ENCODE results near the gene YIF1A. TPM values are rescaled to one million over a fixed set of nuclear protein-coding genes. Genes with fewer than 3 reads are reported as not detected.

YIF1A gene
- total and polyA plus RNA-seq, 2 of the 4 experiments (the other 2 are of a cell fraction): 128 to 207 TPM

DNA sequence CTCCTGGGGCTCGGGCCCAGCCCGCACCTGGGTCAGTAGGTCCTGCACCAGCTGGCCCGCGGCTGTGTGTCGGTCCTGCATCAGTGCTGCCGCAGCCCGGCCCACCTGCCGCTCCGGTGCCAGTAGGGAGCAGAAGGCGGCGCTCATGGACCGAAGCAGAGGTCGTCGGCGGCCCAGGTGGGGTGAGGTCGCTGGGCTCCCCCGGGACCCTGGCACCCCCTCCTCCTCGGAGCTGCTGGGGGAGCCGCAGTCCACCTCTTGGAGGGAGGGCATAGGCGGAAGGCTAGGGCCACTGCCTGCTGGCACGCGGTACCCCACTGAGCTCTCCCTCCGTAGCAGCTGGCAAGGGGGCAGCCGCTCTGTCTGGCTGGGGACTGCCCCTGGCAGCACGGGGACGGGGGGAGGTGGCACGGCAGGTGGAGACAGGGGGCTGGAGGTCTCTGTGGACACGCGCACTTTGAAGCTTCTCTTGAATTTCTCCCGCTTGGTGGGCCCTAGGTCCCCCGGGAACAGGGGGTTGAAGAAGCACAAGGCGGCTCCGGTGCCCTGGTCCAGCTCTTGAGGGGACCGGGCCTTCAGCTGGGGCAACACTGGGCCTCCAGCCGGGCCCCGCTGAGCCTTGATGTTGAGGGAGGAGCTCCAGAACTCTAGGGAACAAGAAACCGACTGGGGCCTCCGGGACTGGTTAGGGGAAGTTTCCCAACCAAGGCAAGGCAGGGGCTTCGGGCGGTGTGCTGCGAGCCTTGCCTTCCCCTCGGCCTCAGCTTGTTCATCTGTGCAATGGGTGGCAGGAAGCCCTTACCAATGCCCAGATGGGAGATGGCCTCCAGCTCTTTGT is 45.9 kb upstream of the YIF1A start:
- Histone ChIP-seq H4K8ac (ENCODE audit: low read depth in 2 of 2, low read length in 2 of 2) (peak overlapping the region; percentile 63 to 79; a peak in 3 of 4 replicates), H2AK9ac (replicated peaks; ENCODE audit: low read depth, low read length, poor library complexity) (peak overlapping the region; percentile 99), H2BK5ac (ENCODE audit: low read depth, low read length, poor library complexity, severe bottlenecking) (peak overlapping the region; percentile 97), H3K18ac (ENCODE audit: low read depth, low read length) (peak overlapping the region; percentile 67), H3K14ac (replicated peaks; ENCODE audit: low read depth, low read length) (peak overlapping the region; percentile 95), H3K79me1 (ENCODE audit: low read depth in 1 of 2, low read length in 2 of 2) (peaks cover 5 to 45% of the 10 kb centered on the region in 2 experiments; a peak in 3 of 4 replicates), H3K56ac (ENCODE audit: extremely low read depth, insufficient read depth, low read length) (peak overlapping the region; percentile 16; the same call in 1 of the 2 replicates), H3K4ac (ENCODE audit: low read depth, low read length) (peak overlapping the region; percentile 97), H2AFZ (replicated peaks; ENCODE audit: low read length, poor library complexity) (peak overlapping the region; percentile 83), H3K9me3 (ENCODE audit: control insufficient read depth, insufficient read depth, low read length) (no peaks in the 10 kb centered on the region), H4K5ac (ENCODE audit: low read depth, low read length) (peak overlapping the region; percentile 69; the same call in 1 of the 2 replicates), H3K4me1 (ENCODE audit: control insufficient read depth, insufficient read depth, low read length) (peaks cover 23% of the 10 kb centered on the region), H3K9ac (ENCODE audit: low read depth, low read length) (peak overlapping the region; percentile 72), H4K91ac (ENCODE audit: insufficient read depth, low read depth, low read length) (peak overlapping the region; percentile 90), H3K27me3 (ENCODE audit: control insufficient read depth, insufficient read depth, low read length) (no peaks in the 10 kb centered on the region), H3K27ac (ENCODE audit: insufficient read depth, low read length) (peak overlapping the region; percentile 89), H2BK20ac (ENCODE audit: low read depth, low read length) (peak overlapping the region; percentile 38; the same call in 1 of the 2 replicates), H3K4me3 (ENCODE audit: insufficient read depth, low read depth, low read length) (peak overlapping the region; percentile 60), H2BK15ac (ENCODE audit: low read depth, low read length) (peak overlapping the region; percentile 54; the same call in 1 of the 3 replicates), H3K23ac (ENCODE audit: low read depth, low read length) (peak overlapping the region; percentile 97), H3K36me3 (ENCODE audit: control insufficient read depth, insufficient read depth, low read length) (peaks cover 27% of the 10 kb centered on the region), H2AK5ac (ENCODE audit: low read depth, low read length) (peak overlapping the region; percentile 90), H3K9me1 (ENCODE audit: insufficient read depth, low read length) (no peaks in the 10 kb centered on the region), H4K20me1 (ENCODE audit: insufficient read depth, low read length) (peaks cover 21% of the 10 kb centered on the region), H2BK120ac (ENCODE audit: low read depth, low read length) (peak overlapping the region; percentile 91), H3K4me2 (ENCODE audit: low read depth, low read length) (peak overlapping the region; percentile 92)
- ChIA-PET CTCF (interaction anchor here (0.5 to 2.1 kb wide), 4 partner anchors 23 to 56 kb away, joined by 3 to 17 read pairs (median 3); no protein-coding TSS in a partner anchor), POLR2A (ENCODE audit: unreplicated experiment) (interaction anchor here (1.7 to 2.2 kb wide), 3 partner anchors 8 to 22 kb away, joined by 5 to 23 read pairs (median 5); no protein-coding TSS in a partner anchor)
- dilution Hi-C loops (cut with HindIII; ENCODE audit: low sequenced_read_pairs, unreplicated experiment): no loop called here
- in situ Hi-C loops (cut with MboI; ENCODE audit: low sequenced_read_pairs): no loop called here
- intact Hi-C loops (cut with micrococcal nuclease): no loop called here
- 76% methylated on average over 33 of the region's 42 CpGs; no CpG with 5 or more reads in 1 of the 2 experiments for WGBS, 2 experiments (ENCODE audit: extremely low coverage in 2 of 2, insufficient read length in 1 of 2)
- no peak for ATAC-seq (ENCODE audit: low read depth)
- TSS peak; percentile 48 for BruUV-seq (replicated peaks)
- no peak for DNase-seq
- 0 out of 2 replicates have a peak, but pooled peaks have one; percentile 6 for TF ChIP-seq POLR2A (IDR thresholded peaks at IDR 0.05; ENCODE audit: low read depth, low read length)
- TF ChIP-seq, protein P1, sequence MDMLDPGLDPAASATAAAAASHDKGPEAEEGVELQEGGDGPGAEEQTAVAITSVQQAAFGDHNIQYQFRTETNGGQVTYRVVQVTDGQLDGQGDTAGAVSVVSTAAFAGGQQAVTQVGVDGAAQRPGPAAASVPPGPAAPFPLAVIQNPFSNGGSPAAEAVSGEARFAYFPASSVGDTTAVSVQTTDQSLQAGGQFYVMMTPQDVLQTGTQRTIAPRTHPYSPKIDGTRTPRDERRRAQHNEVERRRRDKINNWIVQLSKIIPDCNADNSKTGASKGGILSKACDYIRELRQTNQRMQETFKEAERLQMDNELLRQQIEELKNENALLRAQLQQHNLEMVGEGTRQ (IDR thresholded peaks at IDR 0.05; ENCODE audit: low read depth, low read length): no peak
- no peak for TF ChIP-seq MXI1 (IDR thresholded peaks at IDR 0.05; ENCODE audit: borderline replicate concordance, low read depth, low read length)
- no peak for TF ChIP-seq SMC3 (IDR thresholded peaks at IDR 0.05; ENCODE audit: low read depth, low read length)
